Measurements from ENCODE around the gene ACAP2. TPM values are rescaled to one million over a fixed set of nuclear protein-coding genes. Genes with fewer than 3 reads are reported as not detected.

ACAP2 gene
- total and polyA plus RNA-seq, 10 donors = 11.2 to 127 (median 97.9) TPM

DNA sequence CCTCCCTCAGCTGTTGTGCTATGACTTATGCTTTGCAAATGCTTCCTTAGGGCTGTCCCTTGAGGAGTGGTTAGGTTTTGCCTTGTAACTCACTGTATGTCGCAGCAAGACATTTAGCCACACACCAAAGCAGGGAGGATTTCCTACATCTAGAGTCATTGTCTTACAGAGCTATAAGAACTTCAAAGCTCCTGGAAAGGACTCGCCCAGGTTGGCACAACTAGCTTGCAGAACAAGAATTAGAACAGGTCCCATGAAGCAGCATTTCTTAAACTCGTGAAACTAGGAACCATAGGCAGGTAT lies 19.4 kb upstream of the ACAP2 start:
- H3K27me3 ChIP-seq (replicated peaks in 1 of 7) = no peaks in the 10 kb centered on the region
- H3K4me3 ChIP-seq = no peak overlapping the region
- no peaks in the 10 kb centered on the region for H3K36me3 ChIP-seq
- no peaks in the 10 kb centered on the region for H3K9me3 ChIP-seq
- H3K27ac ChIP-seq = no peak overlapping the region
- TF ChIP-seq POLR2AphosphoS5 (IDR thresholded peaks at IDR 0.05) = no peak
- TF ChIP-seq, protein P1, sequence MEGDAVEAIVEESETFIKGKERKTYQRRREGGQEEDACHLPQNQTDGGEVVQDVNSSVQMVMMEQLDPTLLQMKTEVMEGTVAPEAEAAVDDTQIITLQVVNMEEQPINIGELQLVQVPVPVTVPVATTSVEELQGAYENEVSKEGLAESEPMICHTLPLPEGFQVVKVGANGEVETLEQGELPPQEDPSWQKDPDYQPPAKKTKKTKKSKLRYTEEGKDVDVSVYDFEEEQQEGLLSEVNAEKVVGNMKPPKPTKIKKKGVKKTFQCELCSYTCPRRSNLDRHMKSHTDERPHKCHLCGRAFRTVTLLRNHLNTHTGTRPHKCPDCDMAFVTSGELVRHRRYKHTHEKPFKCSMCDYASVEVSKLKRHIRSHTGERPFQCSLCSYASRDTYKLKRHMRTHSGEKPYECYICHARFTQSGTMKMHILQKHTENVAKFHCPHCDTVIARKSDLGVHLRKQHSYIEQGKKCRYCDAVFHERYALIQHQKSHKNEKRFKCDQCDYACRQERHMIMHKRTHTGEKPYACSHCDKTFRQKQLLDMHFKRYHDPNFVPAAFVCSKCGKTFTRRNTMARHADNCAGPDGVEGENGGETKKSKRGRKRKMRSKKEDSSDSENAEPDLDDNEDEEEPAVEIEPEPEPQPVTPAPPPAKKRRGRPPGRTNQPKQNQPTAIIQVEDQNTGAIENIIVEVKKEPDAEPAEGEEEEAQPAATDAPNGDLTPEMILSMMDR (IDR thresholded peaks at IDR 0.05 in 8 of 11, conservative IDR thresholded peaks at IDR 0.05 in 3 of 11) = no peak
- TF ChIP-seq POLR2A (IDR thresholded peaks at IDR 0.05) = no peak
- no peak for DNase-seq
- 88 to 98% (median 91%) methylated on average over 3 of the region's 3 CpGs for WGBS, 5 donors
- peaks cover 5 to 20% (median 15%) of the 10 kb centered on the region in 6 donors for H3K4me1 ChIP-seq
- intact Hi-C loops (cut with DNase I; ENCODE audit: low total_unique reads) = no loop called here

DNA sequence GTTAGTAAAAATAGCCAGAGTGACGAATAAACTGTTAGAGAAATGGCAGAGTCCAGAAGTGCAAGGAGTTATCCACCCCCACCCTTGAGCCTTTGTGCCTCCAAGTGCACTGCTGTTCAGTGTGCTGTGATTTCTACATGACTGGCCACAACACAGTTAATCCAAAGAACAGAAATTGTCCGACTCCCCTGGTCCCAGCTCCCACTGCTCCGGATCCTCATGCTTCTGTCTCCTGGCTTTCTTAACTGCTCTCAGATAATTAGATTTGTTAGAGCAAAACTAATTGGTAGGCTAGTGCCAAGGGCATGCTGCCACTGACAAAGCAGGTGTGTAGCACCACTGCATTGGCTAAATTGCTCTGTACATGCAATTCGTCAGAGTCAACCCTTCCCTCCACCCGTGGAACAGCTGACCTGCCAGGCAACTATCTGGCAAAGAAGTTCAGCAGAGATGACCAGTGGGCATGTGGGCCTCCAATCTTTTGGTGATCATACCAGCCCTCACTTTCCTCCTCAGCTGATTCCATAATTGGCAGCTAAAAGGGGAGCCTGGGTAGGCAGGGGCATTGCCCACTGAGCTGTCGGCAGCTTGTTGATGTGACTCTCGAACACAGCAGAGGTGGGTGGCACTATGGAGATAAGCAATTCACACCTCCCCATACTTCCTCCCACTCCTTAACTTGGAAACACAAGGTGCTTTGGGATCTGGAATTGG lies 18.9 kb upstream of the ACAP2 start:
- H3K4me3 ChIP-seq = no peak overlapping the region
- H3K9me3 ChIP-seq = no peaks in the 10 kb centered on the region
- no peaks in the 10 kb centered on the region for H3K27me3 ChIP-seq (replicated peaks in 1 of 7)
- H3K36me3 ChIP-seq = no peaks in the 10 kb centered on the region
- 82 to 88% (median 85%) methylated on average over 6 to 7 of the region's 7 CpGs for WGBS, 5 donors
- TF ChIP-seq POLR2AphosphoS5 (IDR thresholded peaks at IDR 0.05) (no peak), POLR2A (IDR thresholded peaks at IDR 0.05) (no peak)
- TF ChIP-seq, protein P1 (IDR thresholded peaks at IDR 0.05 in 8 of 11, conservative IDR thresholded peaks at IDR 0.05 in 3 of 11) = no peak
- intact Hi-C loops (cut with DNase I; ENCODE audit: low total_unique reads) = no loop called here
- H3K4me1 ChIP-seq = peaks cover 5 to 20% (median 15%) of the 10 kb centered on the region in 6 donors
- H3K27ac ChIP-seq = no peak overlapping the region
- DNase-seq = no peak

DNA sequence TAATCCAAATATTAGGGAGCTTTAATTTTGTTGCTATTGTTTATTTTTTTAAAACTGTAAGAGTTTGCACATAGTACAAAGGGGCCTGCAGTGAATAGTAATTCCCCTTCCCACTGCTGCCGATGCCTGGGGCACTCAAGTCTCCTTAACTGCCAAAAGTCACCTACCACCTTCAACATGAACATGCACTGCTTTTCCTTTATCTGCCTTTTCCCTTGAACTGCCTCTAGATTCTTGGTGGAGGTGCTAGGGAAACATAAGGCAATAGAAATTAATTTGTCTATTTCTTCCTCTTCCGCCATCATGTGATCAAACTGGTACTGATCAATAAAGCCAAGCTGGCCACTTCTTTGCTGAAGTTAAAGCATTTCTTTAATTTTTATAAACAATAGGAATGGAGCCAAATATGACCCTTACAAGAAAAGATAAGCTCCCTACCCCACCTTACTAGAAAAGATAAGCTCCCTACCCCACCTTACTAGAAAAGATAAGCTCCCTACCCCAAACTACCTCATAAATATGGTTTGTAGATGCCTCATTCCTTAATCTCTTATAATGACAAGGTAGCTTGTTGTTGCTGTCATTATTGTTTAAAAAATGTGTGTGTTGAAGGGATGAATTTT lies 17.4 kb upstream of the ACAP2 start:
- Histone ChIP-seq H3K27ac (no peak overlapping the region), H3K4me1 (peaks cover 5 to 20% (median 15%) of the 10 kb centered on the region in 6 donors), H3K4me3 (no peak overlapping the region), H3K9me3 (no peaks in the 10 kb centered on the region), H3K27me3 (replicated peaks in 1 of 7) (no peaks in the 10 kb centered on the region), H3K36me3 (no peaks in the 10 kb centered on the region)
- TF ChIP-seq, protein P1 (IDR thresholded peaks at IDR 0.05 in 8 of 11, conservative IDR thresholded peaks at IDR 0.05 in 3 of 11) = no peak
- TF ChIP-seq POLR2AphosphoS5 (IDR thresholded peaks at IDR 0.05) (no peak), POLR2A (IDR thresholded peaks at IDR 0.05) (no peak)
- WGBS, 5 donors = 93 to 97% (median 96%) methylated on average over 2 of the region's 2 CpGs
- intact Hi-C loops (cut with DNase I; ENCODE audit: low total_unique reads) = no loop called here
- no peak for DNase-seq

GRCh38 chr3:195458316-195458717 lies 15.5 kb upstream of the ACAP2 start:
- Histone ChIP-seq H3K9me3 (no peaks in the 10 kb centered on the region), H3K4me1 (peaks cover 5 to 20% (median 15%) of the 10 kb centered on the region in 6 donors), H3K27me3 (replicated peaks in 1 of 7) (no peaks in the 10 kb centered on the region), H3K27ac (peak overlapping the region in 5 of 8 donors; percentile 42 to 64 (median 47)), H3K36me3 (no peaks in the 10 kb centered on the region), H3K4me3 (no peak overlapping the region)
- DNase-seq = no peak
- WGBS, 5 donors = 5 to 7% (median 5%) methylated on average over 2 of the region's 2 CpGs
- intact Hi-C loops (cut with DNase I; ENCODE audit: low total_unique reads) = no loop called here
- TF ChIP-seq, protein P1 (IDR thresholded peaks at IDR 0.05 in 8 of 11, conservative IDR thresholded peaks at IDR 0.05 in 3 of 11) = peak in 2 of 11 experiments; percentile 20 to 21
- TF ChIP-seq POLR2AphosphoS5 (IDR thresholded peaks at IDR 0.05) = no peak

Measured in spleen (tissue), 11 donors.